Mesenchymal stem cell (in vitro differentiated cells and primary cell): ENCODE measurements around the gene GPR27.

Source experiments
- DNase-seq: peaks from one replicate; pipeline ENCODE4 v3.0.0-alpha.2; 2013
- H2AFZ ChIP-seq: one replicate; pipeline ENCODE4 v1.6.1; 2013; ENCODE audit warnings: low read depth, mild to moderate bottlenecking, control low read depth, inconsistent platforms, low read length, moderate library complexity
- H2AK5ac ChIP-seq: 2 replicates; pipeline ENCODE4 v1.6.1; 2013; ENCODE audit warnings: low read length, moderate library complexity, mild to moderate bottlenecking, inconsistent platforms; ENCODE audit not compliant: severe bottlenecking
- H2BK120ac ChIP-seq: one replicate; pipeline ENCODE4 v1.6.1; 2013; ENCODE audit warnings: low read depth, mild to moderate bottlenecking, inconsistent platforms, low read length, moderate library complexity
- H2BK12ac ChIP-seq, 2 experiments: one replicate each; pipeline ENCODE4 v1.6.1; 2013; ENCODE audit warnings: inconsistent platforms in 2 of 2, low read length in 2 of 2, mild to moderate bottlenecking in 2 of 2, moderate library complexity in 2 of 2, control low read depth in 1 of 2
- H2BK15ac ChIP-seq: one replicate; pipeline ENCODE4 v1.6.1; 2013; ENCODE audit warnings: mild to moderate bottlenecking, low read depth, inconsistent platforms; ENCODE audit not compliant: poor library complexity, severe bottlenecking
- H2BK5ac ChIP-seq: 2 replicates; pipeline ENCODE4 v1.6.1; 2013; ENCODE audit warnings: low read depth, mild to moderate bottlenecking, low read length, control low read depth, inconsistent platforms; ENCODE audit not compliant: poor library complexity, severe bottlenecking
- H3K14ac ChIP-seq, 2 experiments: one replicate each; pipeline ENCODE4 v1.6.1; 2013; ENCODE audit warnings: inconsistent platforms in 2 of 2, low read length in 2 of 2, control low read depth in 1 of 2, mild to moderate bottlenecking in 1 of 2, moderate library complexity in 1 of 2
- H3K18ac ChIP-seq, 2 experiments: one replicate each; pipeline ENCODE4 v1.6.1; 2013; ENCODE audit warnings: inconsistent platforms in 2 of 2, low read length in 2 of 2, control low read depth in 1 of 2, low read depth in 1 of 2, mild to moderate bottlenecking in 1 of 2
- H3K23ac ChIP-seq, 2 experiments: one replicate each; pipeline ENCODE4 v1.6.1; 2013; ENCODE audit warnings: inconsistent platforms in 2 of 2, low read length in 2 of 2, mild to moderate bottlenecking in 2 of 2, moderate library complexity in 2 of 2, control low read depth in 1 of 2
- H3K27ac ChIP-seq: 2 replicates; pipeline ENCODE4 v1.5.1; 2013; ENCODE audit warnings: mild to moderate bottlenecking, moderate library complexity, low read length, control low read depth, inconsistent platforms; ENCODE audit not compliant: poor library complexity, severe bottlenecking
- H3K27me3 ChIP-seq, 2 experiments: 2 replicates each; pipeline versions ENCODE4 v1.6.1 to v1.7.0; 2013; ENCODE audit warnings: low read length in 2 of 2, mild to moderate bottlenecking in 2 of 2, moderate library complexity in 2 of 2, control low read depth in 1 of 2, inconsistent platforms in 1 of 2; ENCODE audit not compliant: control insufficient read depth in 1 of 2, insufficient read depth in 1 of 2
- H3K36me3 ChIP-seq, 2 experiments: 2 replicates each; pipeline versions ENCODE4 v1.6.1 to v1.7.0; 2013; ENCODE audit warnings: low read length in 2 of 2, control low read depth in 1 of 2, inconsistent platforms in 1 of 2, low read depth in 1 of 2, mild to moderate bottlenecking in 1 of 2; ENCODE audit not compliant: insufficient read depth in 2 of 2, control insufficient read depth in 1 of 2
- H3K4ac ChIP-seq, 2 experiments: one replicate each; pipeline ENCODE4 v1.6.1; 2013; ENCODE audit warnings: inconsistent platforms in 2 of 2, low read length in 2 of 2, mild to moderate bottlenecking in 2 of 2, moderate library complexity in 2 of 2, control low read depth in 1 of 2, low read depth in 1 of 2
- H3K4me1 ChIP-seq: 2 replicates; pipeline ENCODE4 v1.6.1; 2013; ENCODE audit warnings: low read depth, low read length, control low read depth; ENCODE audit not compliant: control insufficient read depth, insufficient read depth
- H3K4me2 ChIP-seq: 2 replicates; pipeline ENCODE4 v1.6.1; 2013; ENCODE audit warnings: low read length, mild to moderate bottlenecking, inconsistent platforms; ENCODE audit not compliant: poor library complexity, severe bottlenecking
- H3K4me3 ChIP-seq, 2 experiments: 2 replicates each; pipeline versions ENCODE4 v1.5.1 to v1.7.0; 2013; ENCODE audit warnings: low read length in 2 of 2, mild to moderate bottlenecking in 2 of 2, control low read depth in 1 of 2, low read depth in 1 of 2; ENCODE audit not compliant: insufficient read depth in 1 of 2
- H3K79me1 ChIP-seq: replicated peaks from 2 replicates; pipeline ENCODE4 v1.6.1; 2013; ENCODE audit warnings: mild to moderate bottlenecking, control low read depth, low read length, inconsistent platforms; ENCODE audit not compliant: poor library complexity, severe bottlenecking
- H3K9ac ChIP-seq: 2 replicates; pipeline ENCODE4 v1.7.0; 2013; ENCODE audit warnings: mild to moderate bottlenecking, low read length, moderate library complexity
- H3K9me3 ChIP-seq: 2 replicates; pipeline ENCODE4 v1.7.0; 2013; ENCODE audit warnings: mild to moderate bottlenecking, low read length; ENCODE audit not compliant: control insufficient read depth
- H4K8ac ChIP-seq: one replicate; pipeline ENCODE4 v1.6.1; 2013; ENCODE audit warnings: inconsistent platforms, mild to moderate bottlenecking, low read length, moderate library complexity
- H4K91ac ChIP-seq: one replicate; pipeline ENCODE4 v1.6.1; 2013; ENCODE audit warnings: mild to moderate bottlenecking, low read length, inconsistent platforms
- WGBS: methylation state at CpG from one replicate; pipeline ENCODE4 v1.1.7; 2013; ENCODE audit warnings: mixed read lengths; 5-methylcytosine and 5-hydroxymethylcytosine counted together

Gene GPR27

DNA sequence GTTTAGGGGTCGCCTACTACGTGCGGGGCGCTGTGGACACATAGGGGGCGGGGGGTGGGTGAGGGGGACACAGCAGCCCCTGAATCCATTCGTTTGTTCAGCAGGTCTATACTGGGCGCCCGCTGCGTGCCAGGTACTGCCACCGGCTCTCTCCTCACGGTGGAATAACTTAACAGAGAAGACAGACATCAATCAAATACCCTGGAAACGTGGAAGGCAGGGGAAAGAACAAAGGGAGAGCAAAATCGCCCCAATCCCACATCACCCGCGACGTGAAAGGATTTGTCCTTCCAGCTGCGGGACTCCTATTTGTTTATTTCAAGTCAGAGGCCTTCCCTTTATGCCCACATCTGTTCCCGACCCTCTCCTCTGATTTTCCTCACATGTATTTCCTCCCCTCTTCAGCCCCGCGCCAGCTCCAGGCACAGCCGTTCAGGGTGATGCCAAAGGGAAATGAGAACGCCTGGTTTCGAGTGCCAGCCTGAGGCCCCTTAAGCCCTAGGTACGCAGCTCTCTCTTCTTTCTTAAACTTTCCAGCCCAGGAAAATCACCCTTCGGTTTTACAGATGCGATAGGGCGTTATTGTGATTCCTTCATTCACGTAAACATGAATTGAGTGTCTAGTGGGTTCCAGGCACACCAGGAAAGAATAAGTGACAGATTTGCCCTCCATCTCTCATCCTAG is 32.0 kb downstream of the GPR27 start:
- Histone ChIP-seq H3K18ac (peak overlapping the region in 1 of 2 experiments; percentile 8), H3K4ac (no peak overlapping the region), H4K91ac (no peak overlapping the region), H2AFZ (peak overlapping the region; percentile 51), H2BK5ac (no peak overlapping the region), H3K27ac (no peak overlapping the region), H2BK15ac (no peak overlapping the region), H3K9ac (no peak overlapping the region), H2AK5ac (no peak overlapping the region), H3K4me2 (peak overlapping the region; percentile 86), H3K36me3 (peaks cover 0 to 3% of the 10 kb centered on the region in 2 experiments), H4K8ac (no peak overlapping the region), H2BK120ac (no peak overlapping the region), H3K4me1 (peaks cover 10% of the 10 kb centered on the region), H3K14ac (no peak overlapping the region), H3K27me3 (peaks cover 33 to 71% of the 10 kb centered on the region in 2 experiments), H3K9me3 (no peaks in the 10 kb centered on the region), H3K79me1 (no peaks in the 10 kb centered on the region), H2BK12ac (no peak overlapping the region), H3K23ac (no peak overlapping the region), H3K4me3 (peak overlapping the region in 1 of 2 experiments; percentile 21)
- 20% methylated on average over 27 of the region's 28 CpGs for WGBS
- no peak for DNase-seq

GRCh38 chr3:71786217-71786549 is 32.5 kb downstream of the GPR27 start:
- Histone ChIP-seq H3K4me3 (no peak overlapping the region), H3K4me1 (peaks cover 10% of the 10 kb centered on the region), H3K27ac (no peak overlapping the region), H3K18ac (no peak overlapping the region), H2BK5ac (no peak overlapping the region), H2BK12ac (no peak overlapping the region), H3K9me3 (no peaks in the 10 kb centered on the region), H3K79me1 (no peaks in the 10 kb centered on the region), H3K9ac (no peak overlapping the region), H2AK5ac (no peak overlapping the region), H3K4ac (no peak overlapping the region), H4K8ac (no peak overlapping the region), H3K14ac (no peak overlapping the region), H3K36me3 (peaks cover 0 to 3% of the 10 kb centered on the region in 2 experiments), H4K91ac (no peak overlapping the region), H3K23ac (no peak overlapping the region), H3K4me2 (no peak overlapping the region), H2BK15ac (no peak overlapping the region), H2BK120ac (no peak overlapping the region), H2AFZ (no peak overlapping the region), H3K27me3 (peaks cover 31 to 66% of the 10 kb centered on the region in 2 experiments)
- 64% methylated on average over 8 of the region's 8 CpGs for WGBS
- DNase-seq, result no peak

DNA sequence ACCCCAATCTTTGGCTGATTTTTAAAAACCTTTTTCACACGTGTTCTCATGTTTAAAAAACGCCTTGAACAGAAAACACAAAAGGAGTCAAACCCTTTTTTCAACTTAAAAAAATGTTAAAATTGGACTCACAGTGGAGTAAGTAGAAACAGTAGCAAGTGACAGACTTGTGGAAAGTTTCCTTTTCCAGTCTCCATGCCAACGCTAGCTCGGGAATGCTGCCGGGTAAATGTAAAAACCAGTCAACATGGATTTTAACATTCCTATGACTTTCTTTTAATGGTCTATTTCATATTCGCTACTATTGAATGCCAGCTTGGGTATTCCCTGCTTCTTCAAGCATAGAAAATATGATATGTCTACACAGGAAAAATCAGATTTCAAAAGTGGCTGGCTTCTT is 32.9 kb downstream of the GPR27 start:
- H3K4me3 ChIP-seq, result no peak overlapping the region
- no peak overlapping the region for H2BK12ac ChIP-seq
- no peak overlapping the region for H3K23ac ChIP-seq
- H3K27me3 ChIP-seq, result peaks cover 27 to 63% of the 10 kb centered on the region in 2 experiments
- H3K4ac ChIP-seq, result no peak overlapping the region
- DNase-seq, result no peak
- H2BK120ac ChIP-seq, result no peak overlapping the region
- no peak overlapping the region for H2AFZ ChIP-seq
- 52% methylated on average over 4 of the region's 6 CpGs for WGBS
- no peak overlapping the region for H3K9ac ChIP-seq
- no peak overlapping the region for H4K91ac ChIP-seq
- no peak overlapping the region for H2BK15ac ChIP-seq
- H2BK5ac ChIP-seq, result no peak overlapping the region
- no peak overlapping the region for H3K18ac ChIP-seq
- H3K4me1 ChIP-seq, result peaks cover 10% of the 10 kb centered on the region
- H3K4me2 ChIP-seq, result no peak overlapping the region
- no peaks in the 10 kb centered on the region for H3K9me3 ChIP-seq
- no peak overlapping the region for H3K27ac ChIP-seq
- no peak overlapping the region for H2AK5ac ChIP-seq
- no peak overlapping the region for H3K14ac ChIP-seq
- H4K8ac ChIP-seq, result no peak overlapping the region
- H3K79me1 ChIP-seq, result no peaks in the 10 kb centered on the region
- peaks cover 0 to 3% of the 10 kb centered on the region in 2 experiments for H3K36me3 ChIP-seq

GRCh38 chr3:71787851-71788405 is 34.3 kb downstream of the GPR27 start:
- H3K9ac ChIP-seq, result no peak overlapping the region
- H2AK5ac ChIP-seq, result no peak overlapping the region
- DNase-seq, result no peak
- H3K23ac ChIP-seq, result no peak overlapping the region
- no peak overlapping the region for H2BK5ac ChIP-seq
- H3K14ac ChIP-seq, result no peak overlapping the region
- WGBS, result 89% methylated on average over 6 of the region's 7 CpGs
- no peak overlapping the region for H3K18ac ChIP-seq
- H3K4me2 ChIP-seq, result no peak overlapping the region
- no peaks in the 10 kb centered on the region for H3K79me1 ChIP-seq
- H2BK120ac ChIP-seq, result no peak overlapping the region
- no peaks in the 10 kb centered on the region for H3K9me3 ChIP-seq
- H3K4ac ChIP-seq, result no peak overlapping the region
- no peak overlapping the region for H2BK15ac ChIP-seq
- H3K36me3 ChIP-seq, result peaks cover 0 to 3% of the 10 kb centered on the region in 2 experiments
- no peak overlapping the region for H2BK12ac ChIP-seq
- no peak overlapping the region for H4K91ac ChIP-seq
- H3K27ac ChIP-seq, result no peak overlapping the region
- no peak overlapping the region for H4K8ac ChIP-seq
- no peak overlapping the region for H3K4me3 ChIP-seq
- H2AFZ ChIP-seq, result no peak overlapping the region
- H3K27me3 ChIP-seq, result peaks cover 27 to 49% of the 10 kb centered on the region in 2 experiments
- peaks cover 10% of the 10 kb centered on the region for H3K4me1 ChIP-seq
